HG03159 (cell line): ENCODE data around the gene SYT7.

Source experiments
- ATAC-seq: cut with Tn5 transposase; IDR thresholded peaks from one replicate; pipeline ENCODE4 v1.9.1; 2021; ENCODE audit warnings: mild to moderate bottlenecking, moderate library complexity; ENCODE audit not compliant: unreplicated experiment

Gene SYT7

GRCh38 chr11:61555978-61556377 is 24.9 kb downstream of the SYT7 start:
- ATAC-seq: no peak

- ATAC-seq: no peak
These were observed 25.6 kb downstream of the SYT7 start for GRCh38 chr11:61555051-61555969.

GRCh38 chr11:61554172-61554988 is 26.5 kb downstream of the SYT7 start:
- ATAC-seq: no peak

- no peak for ATAC-seq
These were observed 27.3 kb downstream of the SYT7 start for GRCh38 chr11:61553373-61554171.

GRCh38 chr11:61552108-61552635 is 28.7 kb downstream of the SYT7 start:
- no peak for ATAC-seq

GRCh38 chr11:61551634-61552033 is 29.2 kb downstream of the SYT7 start:
- ATAC-seq: no peak

- ATAC-seq: no peak
These were observed 30.1 kb downstream of the SYT7 start for GRCh38 chr11:61550665-61551227.

GRCh38 chr11:61549662-61550568 is 31.0 kb downstream of the SYT7 start:
- ATAC-seq: no peak

- ATAC-seq: no peak
These were observed 31.7 kb downstream of the SYT7 start for GRCh38 chr11:61549177-61549576.

- no peak for ATAC-seq
These were observed 33.6 kb downstream of the SYT7 start for GRCh38 chr11:61547246-61547645.

- ATAC-seq: no peak
These were observed 34.2 kb downstream of the SYT7 start for GRCh38 chr11:61546663-61547062.

- ATAC-seq: no peak
These were observed 35.0 kb downstream of the SYT7 start for GRCh38 chr11:61545921-61546320.

GRCh38 chr11:61545341-61545740 is 35.5 kb downstream of the SYT7 start:
- no peak for ATAC-seq

- no peak for ATAC-seq
These were observed 36.4 kb downstream of the SYT7 start for GRCh38 chr11:61544466-61544865.

- ATAC-seq: no peak
These were observed 37.1 kb downstream of the SYT7 start for GRCh38 chr11:61543606-61544306.

GRCh38 chr11:61542705-61543104 is 38.2 kb downstream of the SYT7 start:
- ATAC-seq: no peak

- no peak for ATAC-seq
These were observed 38.8 kb downstream of the SYT7 start for GRCh38 chr11:61542024-61542461.

- no peak for ATAC-seq
These were observed 39.3 kb downstream of the SYT7 start for GRCh38 chr11:61541598-61541997.

- no peak for ATAC-seq
These were observed 40.3 kb downstream of the SYT7 start for GRCh38 chr11:61540528-61540927.
